GM18498 (cell line): ENCODE measurements around the gene IRAK2.
"Not testable (repeated sequence)": the region's sequence is repeated elsewhere in the genome, so short reads cannot be mapped to it uniquely, and the experiment has no call there.

ENCODE experiments used
- ATAC-seq: cut with Tn5 transposase; IDR thresholded peaks from one replicate; pipeline ENCODE4 v1.9.1; 2021; ENCODE audit warnings: mild to moderate bottlenecking, moderate library complexity; ENCODE audit not compliant: unreplicated experiment

IRAK2 gene

DNA sequence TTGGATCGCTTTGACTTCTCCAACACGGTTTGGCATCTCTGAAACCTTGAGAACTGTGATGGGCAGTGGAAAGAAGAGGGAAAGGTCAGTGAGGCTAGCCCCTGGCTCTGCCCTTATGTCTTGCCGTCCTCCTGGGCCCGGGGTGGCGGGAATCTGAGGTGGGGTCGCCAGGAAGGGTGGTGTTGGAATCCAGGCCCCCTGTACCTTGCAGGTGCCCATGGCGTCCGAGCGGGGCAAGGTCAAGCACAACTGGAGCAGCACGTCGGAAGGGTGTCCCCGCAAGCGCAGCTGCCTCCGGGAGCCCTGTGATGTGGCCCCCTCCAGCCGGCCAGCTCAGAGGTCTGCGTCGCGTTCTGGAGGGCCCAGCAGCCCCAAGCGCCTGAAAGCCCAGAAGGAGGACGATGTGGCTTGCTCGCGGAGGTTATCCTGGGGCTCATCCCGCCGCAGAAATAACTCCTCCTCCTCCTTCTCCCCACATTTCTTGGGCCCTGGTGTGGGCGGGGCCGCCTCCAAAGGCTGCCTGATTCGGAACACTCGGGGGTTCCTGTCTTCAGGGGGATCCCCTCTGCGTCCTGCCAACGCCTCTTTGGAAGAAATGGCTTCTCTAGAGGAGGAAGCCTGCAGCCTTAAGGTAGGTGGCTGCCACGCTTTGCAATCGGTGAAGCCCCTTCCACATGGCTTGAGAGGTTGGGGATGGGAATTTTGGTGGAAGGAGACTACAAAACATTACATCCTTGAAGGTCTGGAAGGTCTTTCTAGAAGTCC, 84.4 kb downstream of the IRAK2 start:
- no peak for ATAC-seq

DNA sequence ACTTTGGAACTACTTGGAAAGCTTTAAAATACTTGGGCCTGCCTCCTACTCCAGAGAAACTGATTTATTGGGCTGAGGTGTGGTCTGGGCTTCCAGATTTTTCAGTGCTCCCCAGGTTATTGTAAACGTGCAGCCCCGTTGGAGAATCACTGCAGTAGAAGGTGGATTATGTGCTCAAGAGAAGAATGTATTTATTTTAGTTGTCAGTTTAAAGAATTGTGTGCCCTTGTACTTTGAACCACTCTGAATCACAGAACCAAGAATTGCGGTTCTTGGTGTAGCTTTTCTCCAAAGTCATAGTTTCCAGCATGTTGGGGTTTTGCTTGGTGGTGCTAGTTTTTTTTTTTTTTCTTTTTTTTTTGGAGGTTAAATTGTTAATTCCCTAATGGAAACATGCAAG, 85.1 kb downstream of the IRAK2 start:
- ATAC-seq: no peak

DNA sequence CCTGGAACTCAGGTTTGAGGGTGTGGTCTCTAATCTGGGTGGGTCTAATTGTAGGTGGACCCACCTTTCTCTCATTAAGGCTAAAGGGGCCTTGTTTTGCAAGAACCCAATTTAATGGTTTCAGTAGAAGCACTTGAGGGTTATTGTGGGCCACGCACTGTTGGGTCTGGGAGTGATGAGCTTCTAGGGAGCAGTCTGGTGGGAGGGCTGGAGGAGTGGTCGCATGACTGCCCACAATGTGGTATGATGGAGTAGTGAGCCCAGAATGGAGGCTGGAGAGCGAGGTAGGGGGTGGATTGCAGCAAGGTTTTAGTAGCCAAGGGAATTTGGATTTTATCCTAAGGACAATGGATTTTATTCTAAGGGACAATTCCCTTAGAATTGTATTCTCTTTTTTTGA, 86.3 kb downstream of the IRAK2 start:
- no peak for ATAC-seq

DNA sequence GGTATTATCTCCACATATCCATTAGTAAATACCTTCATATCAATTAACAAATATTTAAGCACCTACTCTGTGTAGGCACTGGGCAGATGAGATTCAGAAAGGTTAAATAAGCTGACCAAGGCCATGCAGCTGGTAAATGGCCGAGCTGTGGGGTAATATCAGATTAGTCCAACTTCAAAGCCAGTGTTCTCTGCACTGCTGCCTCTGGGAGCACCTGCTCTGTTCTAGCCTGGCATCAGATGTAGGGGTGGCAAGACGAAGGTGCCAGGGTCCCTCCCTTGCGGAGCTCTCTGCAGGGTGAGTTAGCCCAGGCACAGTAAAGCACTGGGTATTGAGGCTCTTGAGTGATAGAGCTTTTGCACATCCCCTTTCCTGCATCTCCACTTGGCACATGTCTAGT, 89.0 kb downstream of the IRAK2 start:
- no peak for ATAC-seq

DNA sequence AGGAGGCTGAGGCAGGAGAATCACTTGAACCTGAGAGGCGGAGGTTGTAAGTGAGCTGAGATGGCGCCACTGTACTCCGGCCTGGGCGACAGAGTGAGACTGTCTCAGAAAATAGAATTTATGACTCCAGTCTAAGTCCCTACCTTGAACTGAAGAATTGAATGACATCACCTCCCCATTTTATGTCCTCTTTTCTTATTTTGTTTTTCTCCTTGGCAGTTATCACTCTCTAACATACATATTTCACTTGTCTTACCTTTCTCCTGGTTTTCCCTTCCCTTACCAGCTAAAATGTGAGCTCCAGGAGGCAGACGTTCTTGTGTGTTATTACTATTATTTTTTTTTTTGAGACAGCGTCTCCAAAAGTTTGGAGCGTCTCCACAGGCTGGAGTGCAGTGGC, 91.1 kb downstream of the IRAK2 start:
- no peak for ATAC-seq

DNA sequence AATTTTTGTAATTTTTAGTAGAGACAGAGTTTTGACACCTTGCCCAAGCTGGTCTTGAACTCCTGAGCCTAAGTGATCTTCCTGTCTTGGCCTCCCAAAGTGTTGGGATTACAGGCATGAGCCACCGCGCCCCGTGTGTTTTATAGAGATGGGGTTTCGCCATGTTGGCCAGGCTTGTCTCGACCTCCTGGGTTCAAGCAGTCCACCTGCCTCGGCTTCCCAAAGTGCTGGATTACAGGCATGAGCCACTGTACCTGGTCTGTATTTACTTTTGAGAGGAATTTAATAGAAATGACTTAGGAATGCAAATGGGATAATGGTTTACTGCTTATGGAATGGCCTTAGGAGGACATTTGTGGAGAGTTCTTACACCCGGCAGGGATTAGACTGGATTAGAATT, 94.3 kb downstream of the IRAK2 start:
- no peak for ATAC-seq

DNA sequence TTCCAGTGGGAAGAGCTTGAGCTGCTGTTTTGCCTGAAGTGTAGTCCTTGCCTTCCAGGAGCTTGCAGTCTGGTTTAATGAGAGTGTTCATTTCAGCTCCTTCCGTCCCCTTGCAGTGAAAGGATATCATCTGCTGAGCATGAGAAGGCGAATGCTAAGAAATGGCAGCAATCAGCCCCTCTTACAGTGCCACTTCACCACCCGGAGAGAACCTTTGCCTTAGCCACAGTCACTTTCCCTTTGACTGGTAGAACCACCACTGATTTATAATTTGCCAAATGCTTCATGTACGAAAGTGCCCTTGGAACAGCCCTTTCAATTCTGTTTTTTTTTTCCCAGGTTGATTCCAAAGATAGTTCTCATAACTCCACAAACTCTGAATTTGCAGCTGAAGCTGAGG, 95.1 kb downstream of the IRAK2 start:
- ATAC-seq: no peak

DNA sequence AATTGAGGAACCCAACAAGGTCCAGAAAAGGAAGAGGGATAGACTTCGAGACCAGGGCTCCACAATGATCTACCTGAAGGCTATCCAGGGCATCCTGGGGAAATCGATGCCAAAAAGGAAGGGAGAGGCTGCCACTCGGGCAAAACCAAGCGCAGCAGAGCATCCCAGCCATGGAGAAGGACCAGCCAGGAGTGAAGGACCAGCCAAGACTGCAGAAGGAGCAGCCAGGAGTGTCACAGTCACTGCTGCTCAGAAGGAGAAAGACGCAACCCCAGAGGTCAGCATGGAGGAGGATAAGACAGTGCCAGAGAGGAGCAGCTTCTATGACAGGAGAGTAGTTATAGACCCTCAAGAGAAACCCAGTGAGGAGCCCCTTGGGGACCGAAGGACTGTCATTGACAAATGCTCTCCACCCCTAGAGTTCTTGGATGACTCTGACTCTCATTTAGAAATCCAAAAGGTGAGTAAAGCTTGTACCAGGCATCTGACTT, 95.5 kb downstream of the IRAK2 start:
- ATAC-seq: no peak

DNA sequence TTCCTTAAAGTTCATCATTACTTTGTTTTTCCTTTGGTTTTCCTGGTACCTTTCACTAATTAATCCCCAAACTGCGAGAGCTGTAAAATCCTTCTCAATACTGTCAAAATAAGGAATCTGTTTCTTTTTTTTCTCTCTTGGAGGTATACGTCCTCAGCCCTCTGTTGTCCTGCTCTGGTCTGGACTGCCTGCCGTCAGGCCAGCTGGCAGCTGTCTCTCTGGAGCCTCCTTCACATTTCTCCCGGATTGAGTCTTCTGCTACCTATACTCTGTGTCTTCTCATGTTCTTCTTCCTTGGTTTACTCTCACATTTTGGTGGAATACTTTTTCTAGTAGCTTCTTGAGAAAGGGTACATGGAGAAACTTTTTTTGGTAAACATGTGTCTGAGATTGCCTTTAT, 97.3 kb downstream of the IRAK2 start:
- no peak for ATAC-seq

DNA sequence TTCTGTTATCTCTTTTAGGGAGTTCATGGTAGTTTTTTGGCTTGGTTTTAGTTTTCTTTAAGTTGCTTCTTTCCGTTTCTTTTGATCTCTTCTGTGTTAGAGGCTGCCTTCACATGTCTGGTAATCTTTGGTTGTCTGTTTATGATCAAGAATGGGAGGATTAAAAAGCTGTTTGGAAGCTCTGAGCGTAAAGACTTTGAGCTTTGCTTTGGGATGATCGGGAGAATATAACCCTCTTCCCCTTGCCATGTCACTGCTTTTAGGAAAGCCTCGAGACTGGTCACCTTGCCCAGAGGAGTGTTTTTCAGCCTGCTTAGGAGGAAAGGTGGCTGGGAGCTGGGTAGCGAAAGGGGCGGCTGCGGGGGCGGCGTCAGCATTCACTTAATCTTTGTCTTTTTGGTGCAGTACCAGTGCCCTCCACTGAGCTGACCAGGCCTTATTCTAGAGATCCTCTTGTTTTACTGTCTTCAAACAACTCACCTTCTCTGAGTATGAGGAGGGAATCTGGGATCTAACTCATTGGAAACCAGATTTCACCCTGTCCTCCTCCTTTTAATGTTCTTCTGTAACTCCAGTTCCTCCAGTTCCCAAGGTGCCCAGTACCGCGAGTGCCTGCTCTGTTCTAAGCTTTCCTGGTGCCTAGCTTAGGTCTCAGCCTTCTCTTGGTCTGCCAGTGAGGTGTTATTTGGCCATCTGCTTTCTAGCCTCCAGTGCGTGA, 99.1 kb downstream of the IRAK2 start:
- no peak for ATAC-seq

DNA sequence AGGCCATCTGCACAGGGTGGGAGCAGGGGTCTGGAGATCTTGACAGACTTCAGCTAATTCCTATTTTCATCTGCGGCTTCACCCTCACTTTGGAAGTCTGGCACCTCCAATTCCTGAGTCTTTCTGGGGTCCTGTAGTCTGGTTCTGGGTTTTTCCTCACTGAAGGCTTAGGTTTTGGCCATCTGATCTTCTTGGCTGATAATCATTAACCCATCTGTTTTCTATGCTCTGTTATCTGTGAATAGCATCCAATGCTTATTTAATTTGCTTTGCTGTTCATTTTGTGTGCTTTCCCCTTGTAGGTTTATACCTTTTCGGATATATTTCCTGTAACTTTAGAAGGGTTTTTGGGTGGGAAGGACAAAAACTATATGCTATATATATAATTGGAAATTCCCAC, 101.1 kb downstream of the IRAK2 start:
- ATAC-seq: no peak

DNA sequence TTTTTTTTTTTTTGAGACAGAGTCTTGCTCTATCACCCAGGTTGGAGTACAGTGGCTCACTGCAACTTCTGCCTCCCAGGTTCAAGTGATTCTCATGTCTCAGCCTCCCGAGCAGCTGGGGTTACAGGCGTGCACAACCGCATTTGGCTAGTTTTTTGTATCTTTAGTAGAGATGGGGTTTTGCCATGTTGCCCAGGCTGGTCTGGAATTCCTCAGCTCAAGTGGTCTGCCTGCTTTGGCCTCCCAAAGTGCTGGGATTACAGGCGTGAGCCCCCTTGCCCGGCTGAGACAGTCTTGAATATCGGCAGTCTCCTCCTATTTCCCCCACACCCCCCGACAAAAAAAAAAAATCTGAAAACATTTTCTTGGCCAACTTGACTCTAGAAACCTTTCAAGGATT, 102.2 kb downstream of the IRAK2 start:
- not testable (repeated sequence) for ATAC-seq

DNA sequence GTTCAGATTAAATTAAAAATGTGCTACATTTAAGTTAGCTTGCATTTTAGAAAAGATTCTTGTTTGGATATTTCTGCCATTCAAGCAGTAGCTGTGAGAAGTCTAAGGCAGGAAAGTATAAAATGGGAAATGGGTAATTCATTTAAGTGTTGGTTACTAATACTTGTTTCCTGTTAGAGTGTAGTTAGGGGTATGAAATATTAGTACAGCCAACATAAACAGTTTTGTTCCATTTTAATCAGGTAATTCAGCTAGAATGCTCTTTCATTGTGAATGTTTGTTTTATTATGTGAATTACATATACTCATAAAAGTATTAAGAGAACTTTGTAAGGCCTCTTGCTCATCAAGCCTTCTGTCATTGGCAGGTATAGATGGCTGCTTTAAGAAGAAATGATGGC, 103.4 kb downstream of the IRAK2 start:
- ATAC-seq: no peak

DNA sequence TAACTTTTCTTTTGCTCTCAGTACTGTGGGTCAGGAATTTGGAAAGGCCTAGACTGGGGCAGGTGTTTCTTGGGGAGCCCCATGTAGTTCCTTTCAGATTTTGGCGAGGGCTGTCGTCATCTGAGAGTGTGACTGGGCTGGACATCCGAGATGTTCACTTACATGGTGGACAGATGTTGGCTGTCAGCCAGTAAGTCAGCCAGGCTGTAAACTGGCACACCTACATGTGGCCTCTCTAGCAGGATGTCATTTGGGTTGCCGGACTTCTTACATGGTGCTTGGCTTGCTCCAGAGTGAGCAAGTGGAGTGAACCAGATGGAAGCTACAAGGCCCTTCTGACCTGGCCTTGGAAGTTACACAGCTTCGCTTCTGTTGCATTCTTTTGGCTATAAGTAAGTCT, 104.2 kb downstream of the IRAK2 start:
- ATAC-seq: no peak

DNA sequence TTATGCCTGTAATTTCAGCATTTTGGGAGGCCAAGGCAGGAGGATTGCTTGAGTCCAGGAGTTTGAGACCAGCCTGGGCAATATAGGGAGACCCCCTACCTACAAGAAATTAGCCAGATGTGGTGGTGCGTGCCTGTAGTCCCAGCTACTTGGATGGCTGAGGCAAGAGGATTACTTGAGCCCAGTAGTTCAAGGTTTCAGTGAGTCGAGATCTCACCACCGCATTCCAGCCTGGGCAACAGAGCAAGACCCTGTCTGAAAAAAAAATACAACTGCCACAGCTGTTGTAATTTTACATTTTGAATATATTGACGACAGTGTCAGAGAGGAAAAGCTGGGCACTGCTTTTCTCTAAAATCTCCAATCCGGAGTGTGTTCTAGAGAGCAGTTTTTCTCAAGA, 104.7 kb downstream of the IRAK2 start:
- no peak for ATAC-seq

DNA sequence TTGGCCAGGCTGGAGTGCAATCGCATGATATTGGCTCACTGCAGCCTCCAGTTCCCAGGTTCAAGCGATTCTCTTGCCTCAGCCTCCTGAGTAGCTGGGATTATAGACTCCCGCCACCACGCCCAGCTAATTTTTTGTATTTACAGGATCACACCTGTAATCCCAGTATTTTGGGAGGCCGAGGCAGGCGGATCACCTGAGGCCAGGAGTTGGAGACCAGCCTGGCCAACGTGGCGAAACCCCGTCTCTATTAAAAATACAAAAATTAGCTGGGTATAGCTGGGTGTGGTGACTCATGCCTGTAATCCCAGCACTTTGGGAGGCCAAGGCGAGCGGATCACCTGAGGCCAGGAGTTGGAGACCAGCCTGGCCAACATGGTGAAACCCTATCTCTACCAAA, 107.8 kb downstream of the IRAK2 start:
- not testable (repeated sequence) for ATAC-seq

DNA sequence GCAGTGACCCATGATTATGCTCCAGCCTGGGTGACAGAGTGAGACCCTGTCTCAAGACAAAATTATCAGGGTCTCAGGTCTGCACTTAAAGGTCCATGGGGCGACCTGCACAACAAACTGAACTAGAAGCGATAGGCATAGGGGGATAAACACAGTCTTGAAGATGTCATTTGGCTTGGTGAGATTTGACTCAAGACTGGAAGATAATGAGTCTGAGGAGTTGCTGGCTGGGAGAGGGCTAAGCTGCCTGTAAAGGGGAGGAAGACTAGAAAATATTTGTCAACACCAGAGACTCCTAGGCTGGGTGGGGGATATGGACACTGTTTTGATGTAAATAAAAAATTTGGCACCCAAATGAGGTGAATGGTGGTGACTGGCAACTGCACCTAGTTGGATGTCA, 108.3 kb downstream of the IRAK2 start:
- no peak for ATAC-seq

DNA sequence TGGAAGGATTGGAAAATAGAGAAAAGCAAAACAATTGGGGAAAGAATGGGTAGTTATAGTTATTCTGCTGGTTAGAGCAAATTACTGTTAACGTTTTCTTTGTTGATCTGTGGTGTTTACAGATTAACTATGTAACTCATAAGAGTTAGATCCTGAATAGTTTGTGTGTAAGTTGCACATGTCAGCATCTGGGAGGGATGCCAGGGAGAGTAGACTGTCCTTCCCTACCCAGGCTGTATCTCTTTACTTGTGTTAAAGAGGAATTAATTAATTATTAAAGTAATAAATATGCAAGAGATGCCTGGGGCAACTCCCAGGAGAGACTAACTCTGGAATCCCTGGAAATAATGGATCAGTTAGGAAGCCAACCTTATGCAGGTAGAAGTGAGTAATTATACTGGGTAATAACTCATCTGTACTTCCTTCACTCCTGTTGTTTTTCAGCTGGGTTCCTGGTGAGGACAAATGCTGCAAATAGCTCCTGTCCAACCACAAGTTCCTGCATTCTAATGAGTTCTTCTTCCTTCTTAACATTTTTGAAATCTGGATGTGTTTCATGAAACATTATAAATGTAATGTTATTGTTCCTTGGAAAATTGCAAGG, 109.1 kb downstream of the IRAK2 start:
- ATAC-seq: no peak

DNA sequence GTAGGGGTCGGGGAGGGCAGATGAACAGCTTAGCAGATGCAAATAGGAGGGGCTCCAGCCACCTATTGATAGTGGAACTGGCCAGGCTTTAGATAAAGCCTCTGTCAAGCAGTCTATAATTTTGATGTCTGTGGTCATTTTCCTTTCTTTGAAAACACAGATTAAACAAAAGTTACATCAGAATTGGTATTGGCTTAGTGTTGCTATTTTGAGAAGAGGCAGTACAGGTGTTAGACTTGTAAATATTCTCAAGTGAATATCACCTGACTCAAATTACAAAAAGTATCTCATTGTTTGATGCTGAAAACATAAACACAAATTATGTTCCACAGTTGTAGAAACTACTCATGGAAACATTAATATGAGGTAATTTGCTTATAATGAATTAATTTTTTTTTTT, 109.9 kb downstream of the IRAK2 start:
- no peak for ATAC-seq

DNA sequence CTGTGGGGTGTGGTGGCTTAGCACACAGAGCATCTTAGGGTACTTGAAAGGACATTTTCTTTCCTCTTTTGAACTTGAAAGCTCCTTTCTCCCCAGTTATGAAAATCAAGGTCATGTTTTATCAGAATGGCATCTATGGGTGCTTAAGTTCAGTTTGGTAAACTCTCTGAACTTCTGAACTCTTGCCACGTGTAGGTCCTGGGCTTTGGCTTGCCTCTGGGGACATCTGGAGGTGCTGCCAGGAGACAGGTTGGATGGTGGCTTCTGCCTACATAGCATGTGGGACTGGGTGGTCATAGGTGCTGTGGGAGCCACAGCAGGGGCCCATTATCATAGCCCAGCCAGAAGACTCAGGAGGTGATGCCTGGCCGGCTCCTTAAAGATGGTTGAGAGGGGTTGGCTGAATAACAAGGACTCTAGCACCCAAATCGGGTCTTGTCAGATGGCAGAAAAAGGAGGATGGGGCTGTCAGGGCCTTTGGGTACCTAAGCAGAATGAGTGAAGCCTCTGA, 112.5 kb downstream of the IRAK2 start:
- no peak for ATAC-seq

DNA sequence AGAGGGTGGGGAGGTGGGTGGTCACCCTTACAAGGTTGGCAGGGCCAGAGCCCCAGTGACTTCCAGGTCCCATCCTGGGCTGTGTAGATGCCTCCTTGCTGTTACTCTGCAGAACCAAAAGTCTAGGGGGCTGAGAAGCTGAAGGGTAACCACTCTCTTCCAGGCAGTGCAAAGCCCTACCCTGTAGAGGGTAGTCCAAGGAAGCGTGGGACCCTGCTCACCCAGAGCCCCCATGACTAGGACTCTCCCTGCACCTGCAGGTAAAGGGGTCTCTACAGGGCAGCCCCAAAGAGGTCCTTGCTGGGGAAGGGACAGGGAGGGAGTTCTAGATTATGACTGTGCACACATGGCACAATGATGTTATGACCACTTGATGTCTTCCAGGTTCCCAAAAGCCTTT, 113.8 kb downstream of the IRAK2 start:
- ATAC-seq: no peak
